HG03175 (cell line): Measurements from ENCODE around the gene EVX1.

Source experiments
- ATAC-seq: cut with Tn5 transposase; IDR thresholded peaks from one replicate; pipeline ENCODE4 v1.9.1; 2021; ENCODE audit warnings: mild to moderate bottlenecking, moderate library complexity; ENCODE audit not compliant: unreplicated experiment

The EVX1 gene

DNA sequence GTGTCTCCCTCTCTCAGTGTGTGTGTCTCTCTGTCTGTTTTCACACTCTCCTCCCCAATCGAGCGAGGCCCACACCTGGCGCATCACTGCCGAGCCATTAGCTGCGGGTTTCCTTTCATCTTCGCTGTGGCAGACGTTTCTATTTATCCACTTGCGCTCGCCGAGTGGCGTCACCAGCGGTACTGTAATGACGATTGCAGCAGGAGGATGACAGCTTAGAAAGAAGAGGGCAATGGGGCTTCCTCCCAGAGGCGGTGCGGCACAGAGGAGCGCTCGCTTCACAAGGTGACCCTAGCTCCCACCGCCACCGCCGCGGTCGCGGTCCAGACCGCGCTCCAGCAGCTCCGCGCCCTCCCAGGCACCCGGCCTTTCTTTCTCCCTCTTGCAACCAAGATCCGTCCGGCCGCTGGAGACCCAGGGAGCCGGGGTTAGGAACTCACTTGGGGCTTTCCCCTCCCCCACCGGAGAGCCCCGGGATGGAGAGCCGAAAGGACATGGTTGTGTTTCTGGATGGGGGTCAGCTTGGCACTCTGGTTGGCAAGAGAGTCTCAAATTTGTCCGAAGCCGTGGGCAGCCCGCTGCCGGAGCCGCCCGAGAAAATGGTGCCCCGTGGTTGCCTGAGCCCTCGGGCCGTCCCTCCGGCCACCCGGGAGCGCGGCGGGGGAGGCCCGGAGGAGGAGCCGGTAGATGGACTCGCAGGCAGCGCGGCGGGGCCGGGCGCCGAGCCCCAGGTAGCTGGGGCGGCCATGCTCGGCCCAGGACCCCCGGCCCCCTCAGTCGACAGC is at the start of gene EVX1:
EVX1 (plus strand) TSS at position 248 of the 785 bp plus-strand sequence; CDS start at position 477, 229 bp downstream.
- ATAC-seq = no peak

DNA sequence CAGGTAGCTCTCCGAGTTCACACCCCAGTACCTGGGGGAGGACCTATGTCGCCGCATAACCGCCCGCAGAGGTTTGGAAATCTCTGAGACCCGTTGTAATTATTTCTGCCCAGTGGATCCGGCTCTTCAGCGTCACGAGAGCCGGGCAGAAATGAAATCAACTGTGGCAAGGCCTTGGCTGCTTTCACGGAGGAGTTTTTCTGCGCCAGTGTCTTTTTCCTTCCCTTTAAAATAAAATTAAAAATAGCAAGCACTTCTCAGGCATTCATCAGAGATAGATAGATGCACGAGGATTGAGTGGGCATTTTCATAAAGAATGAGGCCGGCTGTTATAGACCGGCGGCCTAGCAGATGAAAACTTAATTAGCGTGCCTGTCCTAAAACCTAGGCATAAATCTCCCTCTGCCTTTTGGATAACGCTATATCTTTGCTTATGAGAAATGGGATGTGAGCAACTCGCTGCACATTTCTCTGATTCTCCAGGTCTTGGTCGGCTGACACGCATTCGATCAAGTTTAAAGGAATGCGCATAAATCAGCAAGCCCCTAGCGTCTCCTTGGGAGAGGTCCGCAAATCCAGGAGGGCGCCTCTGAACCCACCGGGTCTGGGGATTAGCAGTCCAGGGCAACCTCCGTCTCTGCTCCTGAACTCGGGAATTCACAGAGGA is 49.1 kb upstream of the EVX1 start:
- no peak for ATAC-seq

DNA sequence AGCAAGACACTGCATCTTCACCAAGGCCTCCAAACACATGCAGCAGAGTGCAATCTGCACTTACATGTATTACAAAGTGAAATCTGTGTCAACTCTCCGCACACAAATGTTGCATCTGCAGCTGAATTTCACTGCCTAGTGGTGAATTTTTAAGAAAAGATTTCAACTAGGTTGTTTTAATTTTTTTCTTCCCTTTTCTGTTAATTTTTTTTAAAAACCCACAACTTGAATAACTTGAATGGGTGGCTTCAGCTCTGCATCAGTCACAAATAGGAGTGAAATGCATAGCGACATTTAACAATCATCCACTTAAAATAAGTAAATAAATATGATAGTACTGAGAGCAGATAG is 48.6 kb upstream of the EVX1 start:
- ATAC-seq = no peak

DNA sequence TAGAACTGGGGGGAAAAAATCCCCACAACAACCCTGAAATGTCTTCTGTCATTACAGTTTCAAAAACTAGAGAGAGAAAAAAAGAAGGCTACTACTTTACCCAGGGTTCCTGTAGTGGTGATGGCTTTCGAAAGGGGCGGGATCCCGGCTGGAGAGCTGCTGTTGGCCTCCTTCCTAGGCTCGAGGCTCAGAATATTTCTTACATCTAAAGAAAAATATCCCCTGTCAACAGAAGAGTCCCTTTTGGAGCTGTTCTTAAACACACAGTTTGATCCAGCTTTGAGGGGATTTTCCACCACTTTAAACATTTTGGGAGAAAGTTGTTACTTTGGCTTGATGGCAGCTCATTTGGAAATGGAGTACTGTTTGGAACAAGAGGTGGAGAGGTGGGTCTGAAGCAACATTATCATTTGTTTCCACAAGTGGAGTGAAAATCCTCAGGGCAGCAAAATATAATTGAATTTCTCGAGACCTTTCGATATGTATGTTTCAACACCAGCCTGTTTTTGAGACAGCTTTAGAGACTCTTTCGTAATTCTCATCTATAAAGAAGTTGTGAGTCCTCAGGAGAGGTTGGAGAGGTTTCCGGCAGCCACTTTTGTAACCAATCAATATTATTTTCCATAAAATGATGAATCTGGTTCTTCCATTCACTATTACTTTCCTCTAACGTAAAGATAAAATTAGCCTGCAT is 47.8 kb upstream of the EVX1 start:
- ATAC-seq = no peak

DNA sequence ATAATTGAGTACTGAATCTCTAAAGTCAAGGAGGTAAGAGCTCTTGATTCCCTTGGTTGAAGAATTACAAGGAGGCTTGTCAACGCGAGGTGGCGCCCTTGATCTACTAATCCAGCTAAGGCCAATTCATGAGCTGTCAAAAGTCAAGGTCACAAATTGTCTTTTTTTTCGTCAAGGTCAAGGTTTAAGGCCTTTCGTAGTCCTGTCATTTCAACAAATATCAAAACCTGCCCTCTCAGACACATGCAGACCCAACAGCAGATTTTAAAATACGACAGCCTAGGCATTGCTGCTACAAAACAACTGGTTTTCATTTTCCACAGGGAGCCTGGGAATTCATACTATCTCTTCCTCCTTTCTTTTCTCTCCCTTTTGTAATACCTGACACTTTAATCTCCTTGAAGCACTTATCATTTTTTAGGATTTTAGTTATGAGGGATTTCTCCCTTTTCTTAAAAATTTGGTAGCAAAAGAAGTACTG is 46.3 kb upstream of the EVX1 start:
- no peak for ATAC-seq

DNA sequence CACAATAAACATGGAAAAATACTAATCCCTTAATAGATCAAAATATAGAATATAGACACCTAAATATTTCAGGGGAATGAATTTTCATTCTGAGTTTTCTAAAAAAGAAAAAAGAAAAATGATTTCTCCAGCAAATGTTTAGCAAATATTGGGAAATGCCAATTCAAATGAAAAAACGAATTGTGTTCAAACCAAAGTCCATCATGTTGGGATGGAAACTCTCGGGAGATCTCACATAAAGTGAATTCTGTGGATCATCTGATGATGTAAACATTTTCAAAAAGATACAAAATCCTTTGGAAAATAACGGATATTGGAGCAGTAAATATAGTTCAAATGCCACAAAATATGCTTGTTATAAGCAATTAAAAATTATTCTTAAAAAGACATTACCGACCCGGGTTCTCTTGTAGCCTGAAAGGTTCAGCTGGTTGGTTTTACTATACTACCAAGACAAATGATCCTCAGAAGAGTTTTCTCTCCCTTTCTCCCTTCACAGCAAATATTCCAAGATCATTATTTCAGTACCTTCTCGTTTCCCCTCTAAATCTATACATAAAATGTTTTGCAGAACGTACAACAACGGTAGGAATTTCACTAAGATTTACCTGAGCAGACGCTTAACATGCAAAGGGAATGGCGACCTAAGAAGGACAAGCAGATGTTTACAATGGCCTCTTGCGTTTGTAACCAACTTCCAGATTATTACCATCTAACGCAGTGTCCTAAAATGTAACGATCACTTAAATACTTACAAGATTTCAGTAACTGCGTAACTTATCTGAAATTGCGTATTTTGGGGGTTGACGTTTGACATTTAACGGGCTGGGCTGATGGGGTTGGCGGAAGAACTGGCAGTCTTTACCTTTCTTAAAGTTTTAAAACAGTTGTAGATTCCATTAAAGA is 45.2 kb upstream of the EVX1 start:
- ATAC-seq = no peak

DNA sequence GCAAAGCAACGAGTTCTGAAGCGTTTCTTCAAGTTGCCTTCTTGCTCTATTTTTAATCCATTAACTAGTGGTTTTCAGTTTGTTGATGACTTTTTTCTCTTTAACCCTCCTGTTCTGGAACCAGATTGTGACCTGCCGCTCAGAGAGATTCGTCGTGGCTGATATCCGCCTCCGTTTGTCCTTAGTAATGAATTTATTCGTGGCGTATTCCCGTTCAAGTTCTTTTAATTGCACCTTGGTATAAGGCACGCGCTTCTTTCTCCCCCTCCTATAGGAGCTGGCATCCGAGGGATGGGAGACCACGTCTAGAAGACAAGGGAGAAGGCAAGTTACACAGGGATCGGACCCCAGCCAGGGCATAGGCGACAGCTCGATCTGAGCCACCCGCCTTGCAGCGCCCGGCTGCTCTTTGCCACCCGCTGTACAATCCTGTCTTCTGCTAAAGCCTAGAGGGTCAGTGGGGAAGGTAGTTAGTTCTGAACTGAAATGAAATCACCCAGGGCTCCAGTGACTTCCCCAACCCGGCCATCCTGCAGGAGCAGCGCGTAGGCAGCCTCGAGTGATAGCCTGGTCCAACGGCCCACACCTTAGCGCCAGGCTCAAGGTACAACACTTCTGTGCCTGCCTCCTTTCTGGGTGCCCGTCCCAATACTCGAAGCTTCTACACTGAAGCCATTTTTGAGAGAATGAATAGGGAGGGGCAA is 44.3 kb upstream of the EVX1 start:
- ATAC-seq = no peak

DNA sequence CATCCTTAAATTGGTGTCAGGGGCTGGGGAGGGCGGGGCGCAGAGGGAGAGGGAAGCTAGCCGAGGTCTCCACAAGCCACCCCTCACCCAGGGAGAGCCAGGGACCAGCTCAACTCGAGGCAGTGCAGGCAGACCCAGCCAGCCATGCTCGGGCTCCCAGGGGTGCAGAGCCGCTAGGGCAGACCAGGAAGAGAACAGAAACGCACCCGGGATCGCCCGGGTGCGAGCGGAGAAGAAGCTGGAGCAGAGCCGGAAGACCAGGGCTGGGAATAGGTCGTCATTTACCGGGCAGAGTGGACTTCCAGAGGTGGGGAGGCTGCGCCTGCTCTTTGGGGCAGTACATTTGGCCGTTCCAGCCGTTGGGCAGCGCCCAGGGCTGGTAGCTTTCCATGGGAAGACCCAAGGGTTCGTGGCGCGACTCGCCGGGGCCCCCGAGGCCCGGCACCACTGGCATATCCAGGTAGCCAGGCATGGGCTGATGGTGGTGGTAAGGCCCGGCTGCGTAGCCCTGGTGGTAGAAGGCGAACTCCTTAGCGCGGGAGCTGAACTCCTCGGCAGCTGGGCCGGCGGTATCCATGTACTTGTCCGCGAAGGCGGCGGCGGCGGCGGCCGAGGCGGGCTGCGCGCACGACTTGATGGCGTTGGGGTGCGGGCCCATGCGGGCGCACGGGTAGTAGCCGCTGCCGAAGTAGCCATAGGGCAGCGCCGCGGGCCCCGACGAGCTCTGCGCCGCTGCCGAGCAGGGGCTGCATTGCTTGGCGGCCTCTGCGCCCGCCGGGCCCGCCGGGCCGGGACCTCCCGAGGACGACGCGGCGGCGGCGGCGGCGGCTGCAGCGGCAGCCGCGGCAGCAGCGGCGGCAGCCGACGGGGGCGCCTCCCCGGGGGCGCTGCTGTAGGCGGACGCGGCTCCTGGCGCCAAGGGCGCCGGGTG is 43.5 kb upstream of the EVX1 start:
- ATAC-seq = no peak

DNA sequence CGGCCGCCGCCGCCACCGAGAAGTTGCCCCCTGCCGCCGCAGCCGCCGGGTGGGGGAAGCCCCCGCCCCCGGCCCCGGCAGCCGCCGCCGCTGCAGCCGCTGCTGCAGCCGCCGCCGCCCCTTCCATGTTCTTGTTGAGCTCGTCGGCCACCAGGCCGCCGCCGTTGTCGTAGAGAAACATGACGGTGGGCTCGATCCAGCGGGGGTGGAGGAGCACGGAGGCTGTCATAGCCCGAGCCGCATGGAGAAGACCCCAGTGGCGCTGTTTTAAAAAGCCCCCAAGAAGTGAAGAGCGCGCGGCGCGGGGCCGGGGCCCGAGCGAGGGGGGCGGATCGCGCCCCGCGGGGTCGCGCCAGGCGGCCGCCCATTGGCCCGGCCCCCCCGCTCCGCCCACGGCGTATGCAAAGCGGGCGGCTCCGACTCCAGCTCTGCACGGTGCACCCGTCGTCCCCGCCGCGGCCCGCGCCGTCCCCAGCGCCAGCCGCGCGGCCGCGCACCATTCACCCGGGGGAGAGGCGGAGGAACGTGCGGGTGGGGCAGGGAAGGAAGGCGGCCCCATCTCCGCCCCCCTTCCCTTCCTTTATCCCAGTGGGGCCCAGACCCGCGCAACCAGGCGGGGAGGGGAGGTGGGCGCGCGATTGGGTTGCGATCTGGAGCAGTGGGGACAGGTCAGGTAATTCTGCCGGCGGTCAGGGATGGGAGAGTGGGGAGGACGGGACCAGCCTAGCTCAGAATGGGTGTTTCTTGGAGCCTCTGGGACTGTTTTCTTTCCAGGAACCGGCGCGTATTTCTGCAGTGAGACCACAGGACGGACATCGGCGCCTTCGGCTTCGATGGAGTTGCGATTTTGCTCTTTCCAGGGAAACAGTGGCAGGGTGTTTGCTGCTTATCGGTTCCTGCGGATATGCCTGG is 42.5 kb upstream of the EVX1 start, which contains the start of gene HOXA13:
HOXA13 (minus strand) TSS at position 243 of the 912 bp plus-strand sequence; CDS start at position 229, 14 bp downstream.
- ATAC-seq = no peak

DNA sequence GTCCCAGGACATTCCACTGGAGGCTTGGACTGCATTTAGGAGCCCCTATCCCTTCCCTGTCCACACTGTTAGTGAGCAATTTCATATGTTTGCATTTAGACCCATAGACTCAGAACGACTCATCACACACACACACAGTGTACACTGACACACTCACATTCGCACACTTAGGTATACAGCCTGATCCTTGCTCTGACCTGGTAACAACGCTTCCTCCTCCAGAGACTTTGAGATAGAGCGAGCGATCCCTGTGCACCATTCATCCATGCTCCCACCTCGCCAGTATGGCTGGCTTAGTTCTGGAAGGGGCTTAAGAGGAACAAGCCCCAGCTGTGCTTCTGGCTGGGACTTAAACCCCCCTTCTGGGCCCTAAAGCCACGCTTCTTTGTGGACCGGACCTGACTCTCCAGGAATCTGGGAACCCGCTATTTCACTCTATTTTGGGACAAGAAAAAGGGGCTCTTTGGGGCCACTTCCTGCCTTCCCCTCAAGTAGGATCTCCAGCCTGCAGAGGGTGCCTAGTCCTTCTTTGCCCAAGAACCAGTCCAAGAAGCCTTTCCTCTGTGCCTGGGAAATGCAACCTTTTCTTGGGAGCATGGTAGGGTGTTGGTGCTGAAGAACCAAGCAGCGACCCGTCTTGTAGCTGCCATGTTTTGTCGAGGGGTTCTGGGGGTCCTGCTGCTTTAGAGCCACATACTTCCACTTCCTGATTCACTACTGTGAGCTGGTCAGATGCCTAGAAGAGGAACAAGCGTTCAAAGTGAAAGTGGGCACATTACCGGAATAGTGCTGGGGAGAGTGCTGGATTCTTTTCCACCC is 41.6 kb upstream of the EVX1 start:
- ATAC-seq = no peak

DNA sequence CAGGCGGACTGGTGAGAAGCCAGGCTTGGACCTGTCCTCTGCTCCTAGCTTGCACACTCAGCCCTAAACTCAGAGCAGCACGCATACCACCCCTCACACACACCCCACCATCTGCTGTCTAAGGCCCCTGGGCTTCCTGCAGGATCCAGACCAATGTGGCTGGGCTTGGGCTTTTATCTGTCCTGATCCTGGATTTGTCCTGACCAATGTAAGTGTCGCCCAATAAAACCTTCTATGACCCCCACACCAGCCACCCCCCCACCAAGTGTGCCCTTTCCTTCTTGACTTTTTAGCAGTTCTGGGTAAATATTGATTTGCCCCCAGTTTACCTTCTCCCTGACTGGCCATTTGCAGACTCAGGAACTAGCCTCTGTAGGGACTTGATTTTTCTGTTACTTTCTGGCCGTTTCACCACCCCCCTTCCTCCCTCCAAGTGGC is 41.0 kb upstream of the EVX1 start:
- ATAC-seq = no peak

DNA sequence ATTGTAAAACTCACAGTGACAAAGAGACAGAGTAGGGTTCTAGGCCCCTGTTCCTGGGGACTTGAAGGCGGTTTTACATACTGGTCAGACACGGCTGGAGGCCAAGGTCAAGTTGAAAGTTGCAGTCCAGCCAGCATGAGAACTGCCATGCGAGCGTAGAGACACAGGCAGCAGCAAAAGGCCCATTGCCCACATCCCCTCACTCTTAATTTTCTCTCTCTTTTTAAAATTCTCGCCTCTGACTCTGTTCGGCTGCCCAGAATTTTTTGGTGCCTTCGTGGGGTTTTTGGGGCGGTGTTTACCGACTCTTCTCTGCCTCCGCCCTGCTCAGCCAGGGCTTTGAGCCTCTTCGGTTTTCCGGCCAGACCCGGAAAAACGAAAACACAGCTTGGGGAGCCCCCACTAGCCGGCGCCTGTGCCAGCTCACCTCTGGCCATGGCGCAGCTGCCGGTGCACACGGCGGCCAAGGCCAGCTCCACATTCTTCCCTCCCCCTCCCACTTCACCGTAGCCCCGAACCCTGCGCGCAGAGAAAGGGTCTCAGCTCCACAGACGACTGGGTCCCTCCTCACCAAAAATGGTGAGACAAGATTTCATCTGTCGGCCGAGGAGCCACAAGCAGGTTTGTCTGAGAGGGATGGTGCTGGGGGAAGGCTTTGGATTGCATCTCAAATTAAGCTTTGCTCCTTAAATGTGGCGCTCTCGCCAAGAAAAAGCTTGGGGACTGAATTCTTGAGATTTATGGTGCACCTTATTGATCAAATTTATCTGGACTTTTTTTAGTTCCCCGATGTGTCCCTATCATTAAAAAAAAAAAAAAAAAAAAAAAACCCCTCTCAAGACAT is 40.4 kb upstream of the EVX1 start:
- ATAC-seq = no peak

DNA sequence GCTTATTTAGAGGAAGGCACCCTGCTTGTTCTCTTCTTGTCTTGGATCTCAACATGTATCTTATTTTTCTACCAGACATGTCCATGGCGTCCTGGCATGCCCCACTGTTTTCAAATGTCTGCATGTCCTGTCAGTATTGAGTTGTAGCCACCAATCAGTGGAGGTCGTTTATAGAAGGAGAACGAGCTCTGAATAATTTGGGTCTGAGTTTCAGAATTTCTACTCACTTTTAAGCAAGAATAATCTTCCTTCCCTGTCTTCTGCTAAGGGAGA is 39.8 kb upstream of the EVX1 start:
- no peak for ATAC-seq

DNA sequence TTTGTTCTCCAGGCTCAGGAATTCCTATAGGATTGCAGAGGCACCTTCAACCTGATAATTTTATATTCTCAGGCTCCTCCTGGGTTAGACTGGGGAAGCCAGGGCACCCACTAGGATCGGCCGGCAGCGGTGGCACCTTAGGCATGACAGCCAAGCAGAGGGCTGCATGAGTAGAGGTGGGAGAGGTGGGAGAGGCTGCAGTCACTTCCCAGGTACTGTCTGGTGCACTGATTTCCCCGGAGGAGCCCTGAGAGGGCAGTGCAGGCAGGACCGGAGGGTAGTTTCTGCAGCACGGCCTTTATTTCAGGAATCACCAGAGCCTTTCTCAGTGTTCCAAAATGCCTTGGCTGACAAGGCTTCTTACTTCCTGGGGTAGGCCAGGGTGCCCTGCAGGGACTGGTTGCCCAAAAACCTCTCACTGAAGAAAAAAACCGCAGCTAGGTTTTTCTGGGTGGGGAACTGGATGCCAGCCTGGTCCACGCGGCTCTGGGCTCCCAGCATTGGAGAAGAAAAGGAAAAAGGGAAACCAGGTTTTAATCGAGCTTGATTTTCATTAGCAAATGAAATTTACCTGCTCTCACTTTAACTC is 39.1 kb upstream of the EVX1 start:
- ATAC-seq = no peak

DNA sequence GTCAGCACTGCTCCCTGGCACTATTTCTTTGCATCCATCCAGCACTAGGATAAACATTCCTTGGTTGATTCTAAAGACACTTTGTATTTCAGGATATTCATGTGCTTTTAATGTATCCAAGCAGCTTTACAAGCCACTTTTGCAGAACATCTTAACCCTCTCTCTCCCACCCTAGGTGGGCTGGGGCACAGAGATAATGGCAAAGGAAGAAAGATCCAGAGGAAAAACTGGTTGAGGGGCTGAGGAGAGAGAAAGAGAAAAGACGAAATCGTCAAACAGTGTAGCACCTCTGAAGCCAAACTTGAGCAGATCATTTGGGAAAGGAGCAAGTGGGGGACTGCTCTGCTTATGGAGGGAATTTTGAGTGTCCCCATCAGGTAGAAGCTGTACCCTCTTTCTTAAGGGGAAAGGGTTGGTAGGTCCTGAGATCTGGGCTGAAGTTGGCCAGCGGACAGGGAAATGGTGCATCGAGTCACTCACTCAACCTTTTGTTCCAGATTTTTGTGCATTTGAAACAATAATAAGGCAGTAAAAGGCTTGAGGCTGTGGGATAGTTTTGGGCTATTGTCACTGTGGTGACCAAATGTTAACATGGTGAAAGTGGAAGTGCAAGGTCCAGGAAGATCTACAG is 38.5 kb upstream of the EVX1 start:
- ATAC-seq = no peak
